H9 (cell line): ENCODE measurements around the gene ADCY5. TPM values are rescaled to one million over a fixed set of nuclear protein-coding genes. Genes with fewer than 3 reads are reported as not detected.

Source experiments
- DNase-seq: peaks from one replicate; pipeline ENCODE4 v3.0.0-alpha.2; 2017
- H2AFZ ChIP-seq: one replicate; pipeline ENCODE4 v1.6.1; 2013; ENCODE audit warnings: mild to moderate bottlenecking, low read length, control low read depth, moderate library complexity
- H2AK5ac ChIP-seq: 2 replicates; pipeline ENCODE4 v1.6.1; 2013; ENCODE audit warnings: low read length, control low read depth, mixed read lengths; ENCODE audit not compliant: insufficient read length
- H2BK120ac ChIP-seq: one replicate; pipeline ENCODE4 v1.6.1; 2013; ENCODE audit warnings: low read depth, mild to moderate bottlenecking, low read length, control low read depth, inconsistent platforms; ENCODE audit not compliant: poor library complexity, severe bottlenecking
- H2BK12ac ChIP-seq: 2 replicates; pipeline ENCODE4 v1.6.1; 2013; ENCODE audit warnings: low read length, control low read depth, mixed read lengths, low read depth; ENCODE audit not compliant: insufficient read length
- H2BK15ac ChIP-seq: 2 replicates; pipeline ENCODE4 v1.6.1; 2013; ENCODE audit warnings: low read depth, low read length, control low read depth
- H2BK20ac ChIP-seq: one replicate; pipeline ENCODE4 v1.6.1; 2013; ENCODE audit warnings: low read depth, mild to moderate bottlenecking, low read length, control low read depth, inconsistent platforms; ENCODE audit not compliant: poor library complexity, severe bottlenecking
- H2BK5ac ChIP-seq: 2 replicates; pipeline ENCODE4 v1.6.1; 2013; ENCODE audit warnings: low read length, control low read depth, mixed read lengths; ENCODE audit not compliant: insufficient read length
- H3K14ac ChIP-seq: 2 replicates; pipeline ENCODE4 v1.6.1; 2013; ENCODE audit warnings: low read length, control low read depth; ENCODE audit not compliant: insufficient read depth
- H3K18ac ChIP-seq: 2 replicates; pipeline ENCODE4 v1.6.1; 2013; ENCODE audit warnings: low read depth, mild to moderate bottlenecking, mixed read lengths, low read length, control low read depth; ENCODE audit not compliant: insufficient read length
- H3K23ac ChIP-seq: 2 replicates; pipeline ENCODE4 v1.6.1; 2013; ENCODE audit warnings: low read length, control low read depth, mixed read lengths, low read depth; ENCODE audit not compliant: insufficient read length
- H3K23me2 ChIP-seq: 2 replicates; pipeline ENCODE4 v1.6.1; 2013; ENCODE audit warnings: low read depth, mild to moderate bottlenecking, mixed read lengths, low read length, control low read depth; ENCODE audit not compliant: insufficient read length, poor library complexity, severe bottlenecking
- H3K27ac ChIP-seq: 2 replicates; pipeline ENCODE4 v1.5.1; 2013; ENCODE audit warnings: low read length, control low read depth, mixed read lengths, low read depth; ENCODE audit not compliant: insufficient read length
- H3K27me3 ChIP-seq: 2 replicates; pipeline ENCODE4 v1.6.1; 2013; ENCODE audit warnings: low read length, control low read depth, inconsistent platforms; ENCODE audit not compliant: insufficient read depth
- H3K4ac ChIP-seq: 2 replicates; pipeline ENCODE4 v1.6.1; 2013; ENCODE audit warnings: low read depth, mild to moderate bottlenecking, control low read depth, inconsistent platforms, low read length, moderate library complexity
- H3K4me1 ChIP-seq: 2 replicates; pipeline ENCODE4 v1.6.1; 2013; ENCODE audit warnings: low read length, control low read depth, inconsistent platforms; ENCODE audit not compliant: insufficient read depth
- H3K4me2 ChIP-seq: 2 replicates; pipeline ENCODE4 v1.6.1; 2013; ENCODE audit warnings: low read length, control low read depth, mixed read lengths; ENCODE audit not compliant: insufficient read length, insufficient read depth
- H3K56ac ChIP-seq: 2 replicates; pipeline ENCODE4 v1.6.1; 2013; ENCODE audit warnings: low read depth, mild to moderate bottlenecking, mixed read lengths, low read length, control low read depth; ENCODE audit not compliant: insufficient read length
- H3K79me1 ChIP-seq: 2 replicates; pipeline ENCODE4 v1.6.1; 2013; ENCODE audit warnings: low read depth, mild to moderate bottlenecking, moderate library complexity, low read length, control low read depth, inconsistent platforms; ENCODE audit not compliant: insufficient read depth, poor library complexity, severe bottlenecking
- H3K79me2 ChIP-seq: 2 replicates; pipeline ENCODE4 v1.6.1; 2013; ENCODE audit warnings: low read length, control low read depth, inconsistent platforms; ENCODE audit not compliant: insufficient read depth
- H3K9ac ChIP-seq: 2 replicates; pipeline ENCODE4 v1.6.1; 2013; ENCODE audit warnings: low read length, control low read depth, mixed read lengths; ENCODE audit not compliant: insufficient read length; ENCODE audit errors: extremely low read depth
- H3K9me3 ChIP-seq: one replicate; pipeline ENCODE4 v1.6.1; 2013; ENCODE audit warnings: low read depth, low read length, inconsistent platforms; ENCODE audit not compliant: control insufficient read depth
- H3T11ph ChIP-seq: one replicate; pipeline ENCODE4 v1.6.1; 2013; ENCODE audit warnings: mild to moderate bottlenecking, low read length, control low read depth, inconsistent platforms
- H4K20me1 ChIP-seq: one replicate; pipeline ENCODE4 v1.6.1; 2013; ENCODE audit not compliant: control insufficient read depth, insufficient read length, insufficient read depth
- H4K5ac ChIP-seq: 2 replicates; pipeline ENCODE4 v1.6.1; 2013; ENCODE audit warnings: low read depth, mild to moderate bottlenecking, mixed read lengths, low read length, control low read depth; ENCODE audit not compliant: insufficient read length
- H4K8ac ChIP-seq: replicated peaks from 2 replicates; pipeline ENCODE4 v1.6.1; 2013; ENCODE audit warnings: low read length, control low read depth, mixed read lengths, low read depth; ENCODE audit not compliant: insufficient read length
- H4K91ac ChIP-seq: 2 replicates; pipeline ENCODE4 v1.6.1; 2013; ENCODE audit warnings: low read depth, mild to moderate bottlenecking, moderate library complexity, mixed read lengths, low read length, control low read depth; ENCODE audit not compliant: insufficient read length
- H3K27ac Mint-ChIP-seq, 3 experiments: 2 replicates in 2 of 3; 3 replicates in 1 of 3; pipeline ENCODE4 v1.8.0; 2020 to 2021; ENCODE audit warnings: mixed read lengths in 3 of 3, mild to moderate bottlenecking in 1 of 3, moderate library complexity in 1 of 3
- H3K27me3 Mint-ChIP-seq: 2 replicates; pipeline ENCODE4 v1.8.0; 2021; ENCODE audit warnings: low read depth, mild to moderate bottlenecking, moderate library complexity, mixed read lengths
- H3K36me3 Mint-ChIP-seq, 3 experiments: 2 replicates in 2 of 3; 3 replicates in 1 of 3; pipeline ENCODE4 v1.8.0; 2020 to 2021; ENCODE audit warnings: low read depth in 3 of 3, mixed read lengths in 3 of 3; ENCODE audit not compliant: insufficient read depth in 1 of 3
- H3K4me1 Mint-ChIP-seq, 2 experiments: 2 replicates each; pipeline ENCODE4 v1.8.0; 2020; ENCODE audit warnings: mixed read lengths in 2 of 2
- H3K4me3 Mint-ChIP-seq, 2 experiments: 2 replicates in 1 of 2; 3 replicates in 1 of 2; pipeline ENCODE4 v1.8.0; 2020 to 2021; ENCODE audit warnings: mild to moderate bottlenecking in 2 of 2, mixed read lengths in 2 of 2, moderate library complexity in 1 of 2
- H3K9me3 Mint-ChIP-seq, 2 experiments: 2 replicates in 1 of 2; 3 replicates in 1 of 2; pipeline ENCODE4 v1.8.0; 2020; ENCODE audit warnings: mild to moderate bottlenecking in 2 of 2, mixed read lengths in 2 of 2, moderate library complexity in 1 of 2
- WGBS: extraction: QIAGEN DNeasy Blood & Tissue Kit; methylation state at CpG from one replicate; pipeline ENCODE4 v1.1.7; 2013; ENCODE audit warnings: missing lambda C conversion rate, low lambda C conversion rate, mixed read lengths; ENCODE audit not compliant: insufficient read length; ENCODE audit errors: extremely low coverage; 5-methylcytosine and 5-hydroxymethylcytosine counted together
- total RNA-seq: library from RNA; stranded (reverse); gene quantifications from 2 replicates; pipeline ENCODE4 v1.2.1, GENCODE V29; 2021
- TF ChIP-seq, protein P1 (sequence below): fragments of 200-600 bp; sonication (generic); conservative IDR thresholded peaks from 3 replicates; pipeline ENCODE4 v1.8.0; 2021; ENCODE audit warnings: antibody characterized with exemption, mild to moderate bottlenecking

The ADCY5 gene
- total RNA-seq, 1 experiment from 2014 or later, result 5.0 TPM

DNA sequence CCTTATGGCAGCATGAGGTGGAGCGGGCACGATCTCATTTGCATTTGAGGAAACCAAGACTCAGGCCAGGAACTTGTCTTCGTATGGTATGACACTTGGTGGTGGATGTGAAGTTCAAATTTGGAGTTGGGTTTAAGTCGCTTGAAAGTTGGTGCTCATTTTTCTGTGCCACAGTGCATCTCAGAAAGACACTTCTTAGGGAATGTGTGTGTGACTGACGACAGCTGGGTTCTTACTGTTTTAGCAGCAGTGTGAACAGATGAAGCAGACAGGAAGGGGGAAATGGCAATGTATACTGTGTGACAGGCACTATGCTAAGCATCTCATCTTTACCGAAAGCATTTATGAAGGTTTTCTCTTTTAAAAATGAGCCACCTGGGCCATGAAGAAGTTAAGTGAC, 171.8 kb downstream of the ADCY5 start:
- Histone ChIP-seq H3K14ac (no peak overlapping the region), H3K4me2 (no peak overlapping the region), H3K79me2 (no peaks in the 10 kb centered on the region), H2BK12ac (no peak overlapping the region), H2BK20ac (no peak overlapping the region), H3K79me1 (no peaks in the 10 kb centered on the region), H4K5ac (no peak overlapping the region), H3K27me3 (no peaks in the 10 kb centered on the region), H4K8ac (no peak overlapping the region), H3T11ph (no peak overlapping the region), H2BK5ac (no peak overlapping the region), H3K27ac (no peak overlapping the region), H4K20me1 (no peaks in the 10 kb centered on the region), H2BK15ac (no peak overlapping the region), H3K18ac (no peak overlapping the region), H3K4ac (no peak overlapping the region), H3K9ac (no peak overlapping the region), H4K91ac (no peak overlapping the region), H2AFZ (no peak overlapping the region), H2BK120ac (no peak overlapping the region), H3K56ac (no peak overlapping the region), H3K23me2 (no peaks in the 10 kb centered on the region), H3K9me3 (no peaks in the 10 kb centered on the region), H3K23ac (no peak overlapping the region), H3K4me1 (peaks cover 10% of the 10 kb centered on the region; the same call in 1 of the 2 replicates), H2AK5ac (no peak overlapping the region)
- H3K27ac Mint-ChIP-seq, result no peak overlapping the region
- TF ChIP-seq, protein P1, sequence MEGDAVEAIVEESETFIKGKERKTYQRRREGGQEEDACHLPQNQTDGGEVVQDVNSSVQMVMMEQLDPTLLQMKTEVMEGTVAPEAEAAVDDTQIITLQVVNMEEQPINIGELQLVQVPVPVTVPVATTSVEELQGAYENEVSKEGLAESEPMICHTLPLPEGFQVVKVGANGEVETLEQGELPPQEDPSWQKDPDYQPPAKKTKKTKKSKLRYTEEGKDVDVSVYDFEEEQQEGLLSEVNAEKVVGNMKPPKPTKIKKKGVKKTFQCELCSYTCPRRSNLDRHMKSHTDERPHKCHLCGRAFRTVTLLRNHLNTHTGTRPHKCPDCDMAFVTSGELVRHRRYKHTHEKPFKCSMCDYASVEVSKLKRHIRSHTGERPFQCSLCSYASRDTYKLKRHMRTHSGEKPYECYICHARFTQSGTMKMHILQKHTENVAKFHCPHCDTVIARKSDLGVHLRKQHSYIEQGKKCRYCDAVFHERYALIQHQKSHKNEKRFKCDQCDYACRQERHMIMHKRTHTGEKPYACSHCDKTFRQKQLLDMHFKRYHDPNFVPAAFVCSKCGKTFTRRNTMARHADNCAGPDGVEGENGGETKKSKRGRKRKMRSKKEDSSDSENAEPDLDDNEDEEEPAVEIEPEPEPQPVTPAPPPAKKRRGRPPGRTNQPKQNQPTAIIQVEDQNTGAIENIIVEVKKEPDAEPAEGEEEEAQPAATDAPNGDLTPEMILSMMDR, result no peak
- H3K36me3 Mint-ChIP-seq, result no peaks in the 10 kb centered on the region; a peak in 1 of 7 replicates
- WGBS, result no CpG with 5 or more reads among the region's 6 CpGs
- no peak for DNase-seq
- no peaks in the 10 kb centered on the region for H3K27me3 Mint-ChIP-seq
- H3K4me1 Mint-ChIP-seq, result peaks cover 25% of the 10 kb centered on the region in 2 experiments
- no peaks in the 10 kb centered on the region for H3K9me3 Mint-ChIP-seq
- no peak overlapping the region for H3K4me3 Mint-ChIP-seq
